Peyer's patch (tissue), 4 donors: ENCODE data around the gene DENND1B. TPM values are rescaled to one million over a fixed set of nuclear protein-coding genes. Genes with fewer than 3 reads are reported as not detected.

Source experiments
- DNase-seq, 3 donors: peaks; one replicate each; pipeline ENCODE4 v3.0.0-alpha.2; 2017 to 2019
- H3K27ac ChIP-seq, 4 donors: fragments of 200-600 bp; sonication (generic); one replicate each; pipeline ENCODE4 v1.5.1; 2016 to 2019
- H3K27me3 ChIP-seq, 2 donors: fragments of 200-600 bp; sonication (generic); one replicate each; pipeline ENCODE4 v1.5.1; 2019
- H3K36me3 ChIP-seq, 3 donors: fragments of 200-600 bp; sonication (generic); one replicate each; pipeline ENCODE4 v1.5.1; 2016 to 2019
- H3K4me1 ChIP-seq, 4 donors: fragments of 200-600 bp; sonication (generic); one replicate each; pipeline ENCODE4 v1.5.1; 2016 to 2019
- H3K4me3 ChIP-seq, 4 donors: fragments of 200-600 bp; sonication (generic); 1 replicate in 3 of 4; 2 replicates in 1 of 4; pipeline ENCODE4 v1.5.1; 2016 to 2019; ENCODE audit warnings: mild to moderate bottlenecking in 1 of 4
- H3K9me3 ChIP-seq, 4 donors: fragments of 200-600 bp; sonication (generic); one replicate each; pipeline ENCODE4 v1.5.1; 2016 to 2019; ENCODE audit warnings: mild to moderate bottlenecking in 1 of 4
- POLR2A ChIP-seq, 2 donors: fragments of 450-650 bp; IDR thresholded peaks; one replicate each; pipeline ENCODE4 v1.5.1; 2017; ENCODE audit warnings: antibody characterized with exemption in 2 of 2, mild to moderate bottlenecking in 2 of 2, moderate library complexity in 2 of 2
- total RNA-seq, 4 donors: library from RNA; depleted of rRNA; stranded (reverse); fragments of >200 nt; gene quantifications; one replicate each; pipeline ENCODE4 v1.1.0, GENCODE V29; 2016
- TF ChIP-seq, protein P1 (sequence below), 6 experiments: fragments of 450-650 bp in 4 of 6; fragments of 200-600 bp in 2 of 6; sonication (generic) in 1 of 6; IDR thresholded peaks; one replicate each; pipeline ENCODE4 v1.5.1; 2017 to 2019; ENCODE audit warnings: antibody characterized with exemption in 6 of 6, mild to moderate bottlenecking in 3 of 6, moderate library complexity in 1 of 6

DENND1B gene
- total RNA-seq, 4 donors from 2014 or later = 46.2 to 84.2 (median 69.3) TPM

DNA sequence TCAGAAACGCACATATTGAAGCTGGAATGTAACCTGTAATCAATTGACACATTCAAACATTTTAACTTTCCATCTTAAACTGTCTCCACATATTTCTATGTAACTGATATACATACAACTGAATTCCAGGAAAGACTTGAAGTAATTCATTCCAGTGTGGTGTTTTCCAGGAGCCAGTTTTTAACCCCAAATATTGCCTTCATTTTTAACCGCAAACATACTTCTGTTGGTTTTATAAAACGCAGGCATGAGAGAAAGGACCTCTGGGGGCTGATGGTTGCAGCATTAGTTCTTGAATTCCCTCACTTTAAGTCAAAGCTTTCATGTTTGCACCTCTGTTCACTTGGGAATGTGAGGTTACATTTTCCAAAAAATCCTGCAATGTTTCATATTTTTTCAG lies 303.1 kb downstream of the DENND1B start:
- Histone ChIP-seq H3K9me3 (no peaks in the 10 kb centered on the region), H3K4me1 (peaks cover 0 to 11% (median 0%) of the 10 kb centered on the region in 4 donors), H3K4me3 (no peak overlapping the region), H3K27me3 (no peaks in the 10 kb centered on the region), H3K36me3 (no peaks in the 10 kb centered on the region), H3K27ac (no peak overlapping the region)
- no peak for DNase-seq
- no peak for TF ChIP-seq POLR2A (IDR thresholded peaks at IDR 0.05)
- TF ChIP-seq, protein P1, sequence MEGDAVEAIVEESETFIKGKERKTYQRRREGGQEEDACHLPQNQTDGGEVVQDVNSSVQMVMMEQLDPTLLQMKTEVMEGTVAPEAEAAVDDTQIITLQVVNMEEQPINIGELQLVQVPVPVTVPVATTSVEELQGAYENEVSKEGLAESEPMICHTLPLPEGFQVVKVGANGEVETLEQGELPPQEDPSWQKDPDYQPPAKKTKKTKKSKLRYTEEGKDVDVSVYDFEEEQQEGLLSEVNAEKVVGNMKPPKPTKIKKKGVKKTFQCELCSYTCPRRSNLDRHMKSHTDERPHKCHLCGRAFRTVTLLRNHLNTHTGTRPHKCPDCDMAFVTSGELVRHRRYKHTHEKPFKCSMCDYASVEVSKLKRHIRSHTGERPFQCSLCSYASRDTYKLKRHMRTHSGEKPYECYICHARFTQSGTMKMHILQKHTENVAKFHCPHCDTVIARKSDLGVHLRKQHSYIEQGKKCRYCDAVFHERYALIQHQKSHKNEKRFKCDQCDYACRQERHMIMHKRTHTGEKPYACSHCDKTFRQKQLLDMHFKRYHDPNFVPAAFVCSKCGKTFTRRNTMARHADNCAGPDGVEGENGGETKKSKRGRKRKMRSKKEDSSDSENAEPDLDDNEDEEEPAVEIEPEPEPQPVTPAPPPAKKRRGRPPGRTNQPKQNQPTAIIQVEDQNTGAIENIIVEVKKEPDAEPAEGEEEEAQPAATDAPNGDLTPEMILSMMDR (IDR thresholded peaks at IDR 0.05) = no peak

DNA sequence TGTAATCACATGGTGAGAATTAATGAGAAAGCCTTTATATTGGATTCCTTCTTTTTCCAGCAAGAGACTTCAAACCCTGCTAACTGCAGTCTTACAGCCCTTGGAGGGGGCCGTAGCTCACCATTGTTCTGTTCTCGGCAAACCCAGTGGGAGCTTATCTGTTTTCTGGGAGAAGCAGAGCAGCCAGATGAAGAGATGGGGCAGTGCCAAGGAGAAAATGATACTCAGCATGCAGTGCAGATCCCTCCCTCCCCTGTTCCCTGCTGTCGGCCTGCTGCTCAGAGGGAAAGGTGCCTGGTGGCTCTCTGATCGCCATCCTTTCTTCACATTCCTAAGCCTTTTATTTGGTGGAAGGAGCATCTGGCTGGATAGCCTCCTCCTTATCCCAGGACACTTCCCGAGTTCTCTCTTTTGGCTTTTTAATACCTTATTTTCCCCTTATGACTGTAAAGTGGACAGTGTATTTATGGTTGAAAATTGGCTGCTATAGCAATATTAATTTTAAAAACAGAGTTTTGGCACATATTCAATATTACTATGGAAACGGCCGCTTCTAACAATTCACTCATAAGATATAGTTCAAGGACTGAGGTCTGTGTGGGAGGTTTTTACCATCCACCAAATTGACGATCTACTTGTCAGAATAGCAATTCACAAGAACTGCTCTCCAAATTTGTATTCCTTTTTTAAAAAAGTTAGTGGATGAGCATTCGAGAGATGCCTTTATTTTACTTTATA lies 303.9 kb downstream of the DENND1B start:
- Histone ChIP-seq H3K4me3 (no peak overlapping the region), H3K4me1 (peaks cover 0 to 14% (median 0%) of the 10 kb centered on the region in 4 donors), H3K36me3 (no peaks in the 10 kb centered on the region), H3K27me3 (no peaks in the 10 kb centered on the region), H3K9me3 (no peaks in the 10 kb centered on the region), H3K27ac (no peak overlapping the region)
- no peak for DNase-seq
- TF ChIP-seq, protein P1 (IDR thresholded peaks at IDR 0.05) = no peak
- no peak for TF ChIP-seq POLR2A (IDR thresholded peaks at IDR 0.05)

DNA sequence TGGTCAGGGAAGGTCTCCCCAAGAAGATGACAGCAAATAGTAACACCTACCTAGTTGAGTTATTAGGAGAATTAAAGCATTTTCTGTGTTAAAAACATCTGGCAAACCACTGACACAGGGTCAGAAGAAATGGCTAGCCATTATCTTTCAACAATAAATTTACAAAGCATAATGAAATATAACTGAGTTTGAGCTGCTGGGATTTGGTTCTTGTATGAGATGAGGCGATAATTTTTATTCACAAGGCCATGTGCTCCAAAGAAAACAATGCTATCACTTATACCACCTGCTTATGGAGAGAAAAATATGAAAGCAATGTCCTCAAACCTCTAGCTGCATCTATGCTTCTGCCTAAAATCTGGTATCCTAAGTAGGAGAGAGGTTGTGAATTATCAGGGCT lies 304.9 kb downstream of the DENND1B start:
- no peak for DNase-seq
- no peak for TF ChIP-seq POLR2A (IDR thresholded peaks at IDR 0.05)
- TF ChIP-seq, protein P1 (IDR thresholded peaks at IDR 0.05) = no peak
- peaks cover 0 to 19% (median 0%) of the 10 kb centered on the region in 4 donors for H3K4me1 ChIP-seq
- H3K36me3 ChIP-seq = no peaks in the 10 kb centered on the region
- H3K9me3 ChIP-seq = no peaks in the 10 kb centered on the region
- no peaks in the 10 kb centered on the region for H3K27me3 ChIP-seq
- H3K27ac ChIP-seq = no peak overlapping the region
- no peak overlapping the region for H3K4me3 ChIP-seq

DNA sequence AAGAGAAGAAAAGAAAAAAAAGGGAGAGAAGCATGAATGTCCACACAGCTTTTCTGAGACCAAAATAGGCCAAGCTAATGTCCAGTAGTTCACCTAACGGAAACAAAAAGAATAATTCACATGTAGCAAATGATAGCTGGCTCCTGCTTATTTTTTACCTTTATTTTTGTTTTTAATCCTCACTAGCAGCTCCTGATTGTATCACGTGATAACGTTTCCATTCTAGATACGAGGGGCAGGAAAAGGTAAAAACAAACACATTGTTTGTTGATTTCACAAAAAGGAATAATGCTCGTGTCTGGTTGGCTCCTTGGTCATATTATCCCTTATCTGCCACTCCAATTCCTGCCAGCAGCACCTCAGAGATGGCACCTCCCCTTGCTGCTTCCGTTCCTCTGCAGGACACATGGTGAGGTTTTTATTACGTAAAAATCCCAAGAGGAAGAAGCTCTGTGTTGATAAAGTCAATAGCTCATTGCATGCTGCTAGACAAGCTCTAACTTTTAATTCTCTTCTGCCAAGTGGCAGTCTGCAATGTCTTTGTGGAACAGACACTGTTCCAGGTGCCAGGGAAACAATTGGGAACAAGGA lies 305.6 kb downstream of the DENND1B start:
- no peak overlapping the region for H3K27ac ChIP-seq
- no peak overlapping the region for H3K4me3 ChIP-seq
- H3K4me1 ChIP-seq = peaks cover 0 to 19% (median 0%) of the 10 kb centered on the region in 4 donors
- no peaks in the 10 kb centered on the region for H3K36me3 ChIP-seq
- no peak for DNase-seq
- TF ChIP-seq, protein P1 (IDR thresholded peaks at IDR 0.05) = no peak
- TF ChIP-seq POLR2A (IDR thresholded peaks at IDR 0.05) = no peak
- H3K9me3 ChIP-seq = no peaks in the 10 kb centered on the region
- H3K27me3 ChIP-seq = no peaks in the 10 kb centered on the region

DNA sequence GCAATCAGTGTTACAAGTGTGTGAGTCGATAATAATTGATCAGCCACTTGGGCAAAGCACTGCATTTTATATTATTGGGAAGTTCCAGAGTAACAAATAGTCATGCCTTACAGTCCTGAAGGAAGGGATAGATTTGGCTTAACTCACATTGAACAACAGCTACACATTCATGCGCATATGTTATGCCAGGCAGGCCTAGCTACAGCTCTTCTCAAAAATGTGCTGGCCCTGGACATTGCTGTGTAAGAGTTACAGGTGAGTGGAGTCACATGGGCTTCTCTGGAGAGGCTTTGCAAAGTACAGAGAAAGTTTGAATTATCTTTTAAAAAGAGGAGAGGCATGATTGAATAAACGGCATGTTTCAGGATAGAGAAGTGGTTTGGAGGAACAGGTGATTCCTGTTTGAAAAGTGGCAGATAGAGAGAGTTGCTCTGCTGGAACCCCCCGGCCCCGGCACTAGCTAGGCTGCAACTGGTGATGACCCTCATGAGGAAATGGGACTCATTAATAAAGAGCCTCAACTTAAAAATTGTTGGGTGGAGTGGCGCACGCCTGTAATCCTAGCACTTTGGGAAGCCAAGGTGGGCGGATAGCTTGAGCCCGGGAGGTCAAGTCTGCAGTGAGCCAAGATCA lies 306.6 kb downstream of the DENND1B start:
- DNase-seq = no peak
- H3K27me3 ChIP-seq = no peaks in the 10 kb centered on the region

More for the DNA sequence above, 306.6 kb downstream of the DENND1B start:
- Histone ChIP-seq H3K27ac (no peak overlapping the region), H3K36me3 (no peaks in the 10 kb centered on the region), H3K9me3 (no peaks in the 10 kb centered on the region), H3K4me1 (peaks cover 0 to 19% (median 0%) of the 10 kb centered on the region in 4 donors), H3K4me3 (no peak overlapping the region)
- no peak for TF ChIP-seq POLR2A (IDR thresholded peaks at IDR 0.05)
- TF ChIP-seq, protein P1 (IDR thresholded peaks at IDR 0.05) = no peak
